HepG2 (cell line): ENCODE measurements around the gene SDR39U1. TPM values are rescaled to one million over a fixed set of nuclear protein-coding genes. Genes with fewer than 3 reads are reported as not detected.

Experiments used
- GLI4 ChIP-seq: sonication (generic); formaldehyde crosslinking; IDR thresholded peaks from 2 replicates; pipeline ENCODE4 v1.5.1; 2020; ENCODE audit warnings: missing genetic modification reagents, mild to moderate bottlenecking, moderate library complexity, borderline replicate concordance
- PHB2 ChIP-seq: fragments of 450-650 bp; IDR thresholded peaks from 2 replicates; pipeline ENCODE4 v1.6.1; 2018; ENCODE audit not compliant: partially characterized antibody
- RBFOX2 ChIP-seq: fragments of 200-400 bp; formaldehyde crosslinking; IDR thresholded peaks from 2 replicates; pipeline ENCODE4 v1.6.1; 2017; ENCODE audit warnings: low read depth, mild to moderate bottlenecking, low read length
- RXRA ChIP-seq: sonication (generic); formaldehyde crosslinking; IDR thresholded peaks from 2 replicates; pipeline ENCODE4 v1.5.1; 2020; ENCODE audit warnings: missing genetic modification reagents
- SMARCC2 ChIP-seq: fragments of 450-650 bp; IDR thresholded peaks from 2 replicates; pipeline ENCODE4 v1.6.1; 2017; ENCODE audit warnings: antibody characterized with exemption, mild to moderate bottlenecking
- SNAI1 ChIP-seq: sonication (generic); formaldehyde crosslinking; IDR thresholded peaks from 2 replicates; pipeline ENCODE4 v1.5.0; 2020; ENCODE audit warnings: mild to moderate bottlenecking, missing genetic modification reagents, borderline replicate concordance
- SRSF1 ChIP-seq: fragments of 200-400 bp; formaldehyde crosslinking; optimal IDR thresholded peaks from 2 replicates; pipeline ENCODE3; 2017; ENCODE audit warnings: mild to moderate bottlenecking, low read depth, low read length, moderate library complexity
- ZBTB1 ChIP-seq: sonication (generic); formaldehyde crosslinking; IDR thresholded peaks from 2 replicates; pipeline ENCODE4 v1.4.0; 2020; ENCODE audit warnings: missing genetic modification reagents, borderline replicate concordance
- ZNF292 ChIP-seq: sonication (generic); formaldehyde crosslinking; IDR thresholded peaks from 2 replicates; pipeline ENCODE4 v1.8.1; 2022; ENCODE audit warnings: mild to moderate bottlenecking, low read depth, missing genetic modification reagents, borderline replicate concordance
- ZNF570 ChIP-seq: sonication (generic); formaldehyde crosslinking; IDR thresholded peaks from 2 replicates; pipeline ENCODE4 v1.4.0; 2020; ENCODE audit warnings: mild to moderate bottlenecking, missing genetic modification reagents, borderline replicate concordance
- ZNF607 ChIP-seq: sonication (generic); formaldehyde crosslinking; IDR thresholded peaks from 2 replicates; pipeline ENCODE4 v1.5.1; 2020; ENCODE audit warnings: missing genetic modification reagents, mild to moderate bottlenecking, borderline replicate concordance
- ZNF780A ChIP-seq: sonication (generic); formaldehyde crosslinking; IDR thresholded peaks from 2 replicates; pipeline ENCODE4 v1.8.0; 2022; ENCODE audit warnings: mild to moderate bottlenecking, missing genetic modification reagents, moderate library complexity
- polyA plus RNA-seq, 8 experiments: library from polyadenylated mRNA; depleted of rRNA in 3 of 8; stranded (reverse) in 7 of 8; unstranded in 1 of 8; fragments of >200 nt; fragmentation: Illumina TruSeq in 4 of 8; extraction: Trizol in 4 of 8; gene quantifications; 2 replicates each; pipeline versions ENCODE4 v1.2.1 to v1.2.3, GENCODE V29; 2011 to 2016; ENCODE audit warnings: low read depth in 4 of 8, missing spikeins in 1 of 8, mixed read lengths in 1 of 8; ENCODE audit not compliant: insufficient read depth in 1 of 8
- total RNA-seq, 5 experiments: library from RNA; depleted of rRNA; stranded (reverse); fragments of >200 nt; fragmentation: Illumina TruSeq; extraction: Trizol; gene quantifications; 2 replicates each; pipeline ENCODE4 v1.2.3, GENCODE V29; 2016; ENCODE audit warnings: low read depth in 1 of 5
- TF ChIP-seq, protein P1 (sequence below), 2 experiments: sonication (generic) in 1 of 2; formaldehyde crosslinking in 1 of 2; IDR thresholded peaks; 2 replicates each; pipeline versions ENCODE4 v1.4.0 to v1.6.1; 2018 to 2020; ENCODE audit warnings: missing genetic modification reagents in 2 of 2, borderline replicate concordance in 1 of 2, low read depth in 1 of 2, mild to moderate bottlenecking in 1 of 2, missing biosample characterization in 1 of 2
- TF ChIP-seq, protein P2 (sequence below): sonication (generic); formaldehyde crosslinking; IDR thresholded peaks from 2 replicates; pipeline ENCODE4 v1.4.0; 2020; ENCODE audit warnings: missing genetic modification reagents, borderline replicate concordance
- TF ChIP-seq, protein P3 (sequence below): sonication (generic); formaldehyde crosslinking; IDR thresholded peaks from 2 replicates; pipeline ENCODE4 v1.4.0; 2020; ENCODE audit warnings: missing genetic modification reagents, borderline replicate concordance
- TF ChIP-seq, protein P4 (sequence below): sonication (generic); formaldehyde crosslinking; IDR thresholded peaks from 2 replicates; pipeline ENCODE4 v1.5.1; 2020; ENCODE audit warnings: missing genetic modification reagents, mild to moderate bottlenecking, borderline replicate concordance
- TF ChIP-seq, protein P5 (sequence below), 2 experiments: fragments of 450-650 bp in 1 of 2; sonication (generic) in 1 of 2; formaldehyde crosslinking; IDR thresholded peaks; 2 replicates each; pipeline versions ENCODE4 v1.5.0 to v1.8.0; 2020 to 2022; ENCODE audit warnings: mild to moderate bottlenecking in 1 of 2, missing genetic modification reagents in 1 of 2

The SDR39U1 gene
- total and polyA plus RNA-seq, 2 of the 13 experiments (the other 11 are each of a cell fraction or from before 2014, with no cell fraction given), result 34.4 to 129 TPM

DNA sequence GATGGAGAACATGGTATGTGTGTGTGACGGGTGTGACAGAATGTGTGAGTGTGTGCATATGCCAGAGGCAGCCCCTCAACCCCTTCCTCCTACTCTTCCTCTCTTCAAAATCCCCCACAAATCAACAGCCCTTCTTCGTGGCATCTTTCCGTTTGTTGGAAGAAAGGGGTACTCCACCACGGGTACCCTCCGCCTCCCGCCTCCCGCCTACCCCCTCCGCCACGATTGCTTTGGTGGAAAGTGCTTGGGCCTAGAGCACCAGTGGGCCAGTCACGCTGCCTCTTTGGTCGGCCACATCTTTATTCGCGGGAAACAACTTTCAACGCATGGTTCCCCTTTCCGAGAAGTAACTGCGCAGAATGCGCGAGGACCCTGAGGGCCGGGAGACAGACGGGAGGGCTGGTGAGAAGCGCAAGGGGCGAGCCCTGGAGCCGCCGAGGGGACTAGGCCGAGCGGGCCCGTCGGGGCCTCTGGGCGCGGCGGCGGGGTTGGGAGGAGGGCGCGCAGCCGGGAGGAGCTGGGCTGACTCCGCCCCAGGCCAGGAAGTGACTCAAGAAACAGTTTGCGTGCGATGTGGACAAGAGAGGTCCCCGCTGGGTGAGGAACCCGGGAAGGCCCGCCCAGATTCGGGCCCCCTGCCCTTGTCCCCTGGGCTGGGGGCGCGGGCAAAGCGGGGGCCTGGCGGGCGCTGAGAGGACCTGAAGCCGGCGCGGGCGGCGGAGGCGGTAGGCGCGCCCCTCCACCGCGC is 13.0 kb downstream of the SDR39U1 start, which contains the start of the genes CBLN3 and KHNYN (continued):
- TF ChIP-seq, protein P1, sequence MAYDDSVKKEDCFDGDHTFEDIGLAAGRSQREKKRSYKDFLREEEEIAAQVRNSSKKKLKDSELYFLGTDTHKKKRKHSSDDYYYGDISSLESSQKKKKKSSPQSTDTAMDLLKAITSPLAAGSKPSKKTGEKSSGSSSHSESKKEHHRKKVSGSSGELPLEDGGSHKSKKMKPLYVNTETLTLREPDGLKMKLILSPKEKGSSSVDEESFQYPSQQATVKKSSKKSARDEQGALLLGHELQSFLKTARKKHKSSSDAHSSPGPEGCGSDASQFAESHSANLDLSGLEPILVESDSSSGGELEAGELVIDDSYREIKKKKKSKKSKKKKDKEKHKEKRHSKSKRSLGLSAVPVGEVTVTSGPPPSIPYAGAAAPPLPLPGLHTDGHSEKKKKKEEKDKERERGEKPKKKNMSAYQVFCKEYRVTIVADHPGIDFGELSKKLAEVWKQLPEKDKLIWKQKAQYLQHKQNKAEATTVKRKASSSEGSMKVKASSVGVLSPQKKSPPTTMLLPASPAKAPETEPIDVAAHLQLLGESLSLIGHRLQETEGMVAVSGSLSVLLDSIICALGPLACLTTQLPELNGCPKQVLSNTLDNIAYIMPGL (CRISPR knock-in tag; IDR thresholded peaks at IDR 0.05; ENCODE audit: borderline replicate concordance in 1 of 2, low read depth in 1 of 2), result peak; percentile 48 to 60; a peak in 1 of 4 replicates
- TF ChIP-seq RXRA (CRISPR knock-in tag), result peak; percentile 85
- TF ChIP-seq PHB2, result no peak
- TF ChIP-seq, protein P2, sequence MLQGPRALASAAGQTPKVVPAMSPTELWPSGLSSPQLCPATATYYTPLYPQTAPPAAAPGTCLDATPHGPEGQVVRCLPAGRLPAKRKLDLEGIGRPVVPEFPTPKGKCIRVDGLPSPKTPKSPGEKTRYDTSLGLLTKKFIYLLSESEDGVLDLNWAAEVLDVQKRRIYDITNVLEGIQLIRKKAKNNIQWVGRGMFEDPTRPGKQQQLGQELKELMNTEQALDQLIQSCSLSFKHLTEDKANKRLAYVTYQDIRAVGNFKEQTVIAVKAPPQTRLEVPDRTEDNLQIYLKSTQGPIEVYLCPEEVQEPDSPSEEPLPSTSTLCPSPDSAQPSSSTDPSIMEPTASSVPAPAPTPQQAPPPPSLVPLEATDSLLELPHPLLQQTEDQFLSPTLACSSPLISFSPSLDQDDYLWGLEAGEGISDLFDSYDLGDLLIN, result no peak
- peak; percentile 94 for TF ChIP-seq SNAI1 (CRISPR knock-in tag)
- TF ChIP-seq SMARCC2, result no peak
- TF ChIP-seq, protein P3, sequence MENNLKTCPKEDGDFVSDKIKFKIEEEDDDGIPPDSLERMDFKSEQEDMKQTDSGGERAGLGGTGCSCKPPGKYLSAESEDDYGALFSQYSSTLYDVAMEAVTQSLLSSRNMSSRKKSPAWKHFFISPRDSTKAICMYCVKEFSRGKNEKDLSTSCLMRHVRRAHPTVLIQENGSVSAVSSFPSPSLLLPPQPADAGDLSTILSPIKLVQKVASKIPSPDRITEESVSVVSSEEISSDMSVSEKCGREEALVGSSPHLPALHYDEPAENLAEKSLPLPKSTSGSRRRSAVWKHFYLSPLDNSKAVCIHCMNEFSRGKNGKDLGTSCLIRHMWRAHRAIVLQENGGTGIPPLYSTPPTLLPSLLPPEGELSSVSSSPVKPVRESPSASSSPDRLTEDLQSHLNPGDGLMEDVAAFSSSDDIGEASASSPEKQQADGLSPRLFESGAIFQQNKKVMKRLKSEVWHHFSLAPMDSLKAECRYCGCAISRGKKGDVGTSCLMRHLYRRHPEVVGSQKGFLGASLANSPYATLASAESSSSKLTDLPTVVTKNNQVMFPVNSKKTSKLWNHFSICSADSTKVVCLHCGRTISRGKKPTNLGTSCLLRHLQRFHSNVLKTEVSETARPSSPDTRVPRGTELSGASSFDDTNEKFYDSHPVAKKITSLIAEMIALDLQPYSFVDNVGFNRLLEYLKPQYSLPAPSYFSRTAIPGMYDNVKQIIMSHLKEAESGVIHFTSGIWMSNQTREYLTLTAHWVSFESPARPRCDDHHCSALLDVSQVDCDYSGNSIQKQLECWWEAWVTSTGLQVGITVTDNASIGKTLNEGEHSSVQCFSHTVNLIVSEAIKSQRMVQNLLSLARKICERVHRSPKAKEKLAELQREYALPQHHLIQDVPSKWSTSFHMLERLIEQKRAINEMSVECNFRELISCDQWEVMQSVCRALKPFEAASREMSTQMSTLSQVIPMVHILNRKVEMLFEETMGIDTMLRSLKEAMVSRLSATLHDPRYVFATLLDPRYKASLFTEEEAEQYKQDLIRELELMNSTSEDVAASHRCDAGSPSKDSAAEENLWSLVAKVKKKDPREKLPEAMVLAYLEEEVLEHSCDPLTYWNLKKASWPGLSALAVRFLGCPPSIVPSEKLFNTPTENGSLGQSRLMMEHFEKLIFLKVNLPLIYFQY (CRISPR knock-in tag), result peak; percentile 97
- no peak for TF ChIP-seq ZNF607 (CRISPR knock-in tag)
- peak; percentile 91 for TF ChIP-seq GLI4 (CRISPR knock-in tag)
- TF ChIP-seq, protein P4, sequence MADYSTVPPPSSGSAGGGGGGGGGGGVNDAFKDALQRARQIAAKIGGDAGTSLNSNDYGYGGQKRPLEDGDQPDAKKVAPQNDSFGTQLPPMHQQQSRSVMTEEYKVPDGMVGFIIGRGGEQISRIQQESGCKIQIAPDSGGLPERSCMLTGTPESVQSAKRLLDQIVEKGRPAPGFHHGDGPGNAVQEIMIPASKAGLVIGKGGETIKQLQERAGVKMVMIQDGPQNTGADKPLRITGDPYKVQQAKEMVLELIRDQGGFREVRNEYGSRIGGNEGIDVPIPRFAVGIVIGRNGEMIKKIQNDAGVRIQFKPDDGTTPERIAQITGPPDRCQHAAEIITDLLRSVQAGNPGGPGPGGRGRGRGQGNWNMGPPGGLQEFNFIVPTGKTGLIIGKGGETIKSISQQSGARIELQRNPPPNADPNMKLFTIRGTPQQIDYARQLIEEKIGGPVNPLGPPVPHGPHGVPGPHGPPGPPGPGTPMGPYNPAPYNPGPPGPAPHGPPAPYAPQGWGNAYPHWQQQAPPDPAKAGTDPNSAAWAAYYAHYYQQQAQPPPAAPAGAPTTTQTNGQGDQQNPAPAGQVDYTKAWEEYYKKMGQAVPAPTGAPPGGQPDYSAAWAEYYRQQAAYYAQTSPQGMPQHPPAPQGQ (CRISPR knock-in tag), result 0 out of 2 replicates have a peak, but pooled peaks have one; percentile 84
- TF ChIP-seq RBFOX2, result peak; percentile 100
- TF ChIP-seq ZNF570 (CRISPR knock-in tag), result no peak
- peak; percentile 80; the same call in 1 of the 2 replicates for TF ChIP-seq ZBTB1 (CRISPR knock-in tag)
- TF ChIP-seq ZNF292 (CRISPR knock-in tag), result peak; percentile 67; the same call in 1 of the 2 replicates
- 0 out of 2 replicates have a peak, but pooled peaks have one; percentile 6 for TF ChIP-seq ZNF780A (CRISPR knock-in tag)
- TF ChIP-seq, protein P5, sequence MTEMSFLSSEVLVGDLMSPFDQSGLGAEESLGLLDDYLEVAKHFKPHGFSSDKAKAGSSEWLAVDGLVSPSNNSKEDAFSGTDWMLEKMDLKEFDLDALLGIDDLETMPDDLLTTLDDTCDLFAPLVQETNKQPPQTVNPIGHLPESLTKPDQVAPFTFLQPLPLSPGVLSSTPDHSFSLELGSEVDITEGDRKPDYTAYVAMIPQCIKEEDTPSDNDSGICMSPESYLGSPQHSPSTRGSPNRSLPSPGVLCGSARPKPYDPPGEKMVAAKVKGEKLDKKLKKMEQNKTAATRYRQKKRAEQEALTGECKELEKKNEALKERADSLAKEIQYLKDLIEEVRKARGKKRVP (CRISPR knock-in tag; IDR thresholded peaks at IDR 0.05), result no peak; a peak in 1 of 4 replicates
- peak; percentile 78 for TF ChIP-seq SRSF1
